Panc1 (cell line): Measurements from ENCODE around the gene FKBP2.

ENCODE experiments used
- POLR2AphosphoS5 ChIP-seq: IDR thresholded peaks from 2 replicates; pipeline ENCODE4 v1.6.1; 2012; ENCODE audit warnings: mild to moderate bottlenecking, low read depth, low read length, moderate library complexity
- SIN3A ChIP-seq: IDR thresholded peaks from 2 replicates; pipeline ENCODE4 v1.6.1; 2012; ENCODE audit warnings: low read depth, mild to moderate bottlenecking, low read length, moderate library complexity, borderline replicate concordance; ENCODE audit not compliant: insufficient read depth
- TCF7L2 ChIP-seq: IDR thresholded peaks from 2 replicates; pipeline ENCODE4 v1.6.1; 2011; ENCODE audit warnings: mild to moderate bottlenecking, low read depth, low read length, inconsistent platforms
- TF ChIP-seq, protein P1 (sequence below): fragments of 450-650 bp; IDR thresholded peaks from 2 replicates; pipeline ENCODE4 v1.5.1; 2017; ENCODE audit warnings: mild to moderate bottlenecking
- TF ChIP-seq, protein P2 (sequence below), 2 experiments: IDR thresholded peaks; 2 replicates each; pipeline ENCODE4 v1.6.1; 2011 to 2012; ENCODE audit warnings: low read depth in 2 of 2, control low read depth in 1 of 2, low read length in 1 of 2, mild to moderate bottlenecking in 1 of 2, moderate library complexity in 1 of 2; ENCODE audit not compliant: insufficient read depth in 1 of 2

DNA sequence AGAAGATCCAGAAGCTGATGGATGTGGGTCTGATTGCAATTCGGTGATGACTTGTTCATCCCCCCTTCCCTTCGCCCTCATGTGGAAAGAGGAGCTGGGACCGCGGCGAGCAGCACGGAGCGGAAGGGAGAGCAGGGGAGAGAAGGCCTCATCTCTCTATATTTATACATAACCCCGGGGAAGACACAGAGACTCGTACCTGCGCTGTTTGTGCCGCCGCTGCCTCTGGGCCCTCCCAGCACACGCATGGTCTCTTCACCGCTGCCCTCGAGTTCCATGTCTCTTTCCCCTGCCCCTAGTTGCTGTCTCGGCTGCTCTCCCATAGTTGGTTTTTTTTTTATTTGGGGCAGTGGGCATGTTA, 36.8 kb upstream of the FKBP2 start:
- TF ChIP-seq POLR2AphosphoS5 (no peak), TCF7L2 (no peak), SIN3A (no peak)
- TF ChIP-seq, protein P1, sequence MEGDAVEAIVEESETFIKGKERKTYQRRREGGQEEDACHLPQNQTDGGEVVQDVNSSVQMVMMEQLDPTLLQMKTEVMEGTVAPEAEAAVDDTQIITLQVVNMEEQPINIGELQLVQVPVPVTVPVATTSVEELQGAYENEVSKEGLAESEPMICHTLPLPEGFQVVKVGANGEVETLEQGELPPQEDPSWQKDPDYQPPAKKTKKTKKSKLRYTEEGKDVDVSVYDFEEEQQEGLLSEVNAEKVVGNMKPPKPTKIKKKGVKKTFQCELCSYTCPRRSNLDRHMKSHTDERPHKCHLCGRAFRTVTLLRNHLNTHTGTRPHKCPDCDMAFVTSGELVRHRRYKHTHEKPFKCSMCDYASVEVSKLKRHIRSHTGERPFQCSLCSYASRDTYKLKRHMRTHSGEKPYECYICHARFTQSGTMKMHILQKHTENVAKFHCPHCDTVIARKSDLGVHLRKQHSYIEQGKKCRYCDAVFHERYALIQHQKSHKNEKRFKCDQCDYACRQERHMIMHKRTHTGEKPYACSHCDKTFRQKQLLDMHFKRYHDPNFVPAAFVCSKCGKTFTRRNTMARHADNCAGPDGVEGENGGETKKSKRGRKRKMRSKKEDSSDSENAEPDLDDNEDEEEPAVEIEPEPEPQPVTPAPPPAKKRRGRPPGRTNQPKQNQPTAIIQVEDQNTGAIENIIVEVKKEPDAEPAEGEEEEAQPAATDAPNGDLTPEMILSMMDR = no peak
- TF ChIP-seq, protein P2, sequence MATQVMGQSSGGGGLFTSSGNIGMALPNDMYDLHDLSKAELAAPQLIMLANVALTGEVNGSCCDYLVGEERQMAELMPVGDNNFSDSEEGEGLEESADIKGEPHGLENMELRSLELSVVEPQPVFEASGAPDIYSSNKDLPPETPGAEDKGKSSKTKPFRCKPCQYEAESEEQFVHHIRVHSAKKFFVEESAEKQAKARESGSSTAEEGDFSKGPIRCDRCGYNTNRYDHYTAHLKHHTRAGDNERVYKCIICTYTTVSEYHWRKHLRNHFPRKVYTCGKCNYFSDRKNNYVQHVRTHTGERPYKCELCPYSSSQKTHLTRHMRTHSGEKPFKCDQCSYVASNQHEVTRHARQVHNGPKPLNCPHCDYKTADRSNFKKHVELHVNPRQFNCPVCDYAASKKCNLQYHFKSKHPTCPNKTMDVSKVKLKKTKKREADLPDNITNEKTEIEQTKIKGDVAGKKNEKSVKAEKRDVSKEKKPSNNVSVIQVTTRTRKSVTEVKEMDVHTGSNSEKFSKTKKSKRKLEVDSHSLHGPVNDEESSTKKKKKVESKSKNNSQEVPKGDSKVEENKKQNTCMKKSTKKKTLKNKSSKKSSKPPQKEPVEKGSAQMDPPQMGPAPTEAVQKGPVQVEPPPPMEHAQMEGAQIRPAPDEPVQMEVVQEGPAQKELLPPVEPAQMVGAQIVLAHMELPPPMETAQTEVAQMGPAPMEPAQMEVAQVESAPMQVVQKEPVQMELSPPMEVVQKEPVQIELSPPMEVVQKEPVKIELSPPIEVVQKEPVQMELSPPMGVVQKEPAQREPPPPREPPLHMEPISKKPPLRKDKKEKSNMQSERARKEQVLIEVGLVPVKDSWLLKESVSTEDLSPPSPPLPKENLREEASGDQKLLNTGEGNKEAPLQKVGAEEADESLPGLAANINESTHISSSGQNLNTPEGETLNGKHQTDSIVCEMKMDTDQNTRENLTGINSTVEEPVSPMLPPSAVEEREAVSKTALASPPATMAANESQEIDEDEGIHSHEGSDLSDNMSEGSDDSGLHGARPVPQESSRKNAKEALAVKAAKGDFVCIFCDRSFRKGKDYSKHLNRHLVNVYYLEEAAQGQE (IDR thresholded peaks at IDR 0.05; ENCODE audit: insufficient read depth in 1 of 2, low read depth in 2 of 2, low read length in 1 of 2) = no peak
